ENCODE results near the gene VPS37C.

VPS37C gene

DNA sequence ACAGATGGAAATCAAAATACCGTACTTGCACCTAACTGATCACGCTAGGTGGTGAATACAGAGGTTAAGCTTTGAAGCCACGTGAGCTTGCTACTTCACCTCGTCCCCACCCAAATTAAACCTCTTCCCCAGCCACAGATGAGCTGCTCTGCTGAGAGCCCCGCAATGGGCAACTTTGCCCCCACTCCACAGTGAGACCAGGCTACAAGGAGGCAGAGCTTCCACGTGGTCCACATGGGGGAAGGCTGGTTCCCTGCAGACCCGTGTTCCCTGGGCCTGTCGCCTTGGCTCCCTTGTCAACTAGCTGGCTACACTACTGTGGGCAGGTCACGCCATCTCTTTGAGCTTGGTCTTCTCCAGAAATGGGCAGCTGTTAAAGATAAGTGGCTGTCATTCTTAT, 48.0 kb downstream of the VPS37C start:
- Mint-ChIP-seq H3K36me3 (ENCODE audit: low read depth) (peaks cover 88% of the 10 kb centered on the region), H3K9me3 (peaks cover 4% of the 10 kb centered on the region), H3K27ac (peak overlapping the region; percentile 99), H3K4me3 (peak overlapping the region; percentile 8), H3K4me1 (ENCODE audit: low read depth) (peaks cover 95% of the 10 kb centered on the region), H3K27me3 (no peaks in the 10 kb centered on the region)

DNA sequence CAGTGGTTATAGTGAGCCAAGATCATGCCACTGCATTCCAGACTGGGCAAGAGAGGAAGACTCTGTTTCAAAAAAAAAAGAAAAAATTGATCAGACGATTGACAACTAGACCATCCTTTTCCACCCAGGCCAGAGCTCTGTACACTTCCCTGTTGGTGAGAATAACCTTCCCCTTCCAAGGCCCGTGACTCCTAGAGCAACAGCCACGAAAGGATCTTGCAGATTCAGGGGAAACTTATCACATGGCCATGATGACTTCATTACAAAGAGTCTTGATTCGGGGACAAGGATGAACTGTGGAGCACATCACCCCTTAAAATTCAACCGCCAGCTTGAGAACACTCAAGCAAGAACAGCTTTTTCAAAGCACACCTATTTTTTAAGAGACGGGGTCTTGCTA, 48.7 kb downstream of the VPS37C start:
- H3K27me3 Mint-ChIP-seq, result no peaks in the 10 kb centered on the region
- peaks cover 4% of the 10 kb centered on the region for H3K9me3 Mint-ChIP-seq
- H3K4me1 Mint-ChIP-seq (ENCODE audit: low read depth), result peaks cover 98% of the 10 kb centered on the region
- H3K4me3 Mint-ChIP-seq, result peak overlapping the region; percentile 78
- peak overlapping the region; percentile 99 for H3K27ac Mint-ChIP-seq
- peaks cover 93% of the 10 kb centered on the region for H3K36me3 Mint-ChIP-seq (ENCODE audit: low read depth)

DNA sequence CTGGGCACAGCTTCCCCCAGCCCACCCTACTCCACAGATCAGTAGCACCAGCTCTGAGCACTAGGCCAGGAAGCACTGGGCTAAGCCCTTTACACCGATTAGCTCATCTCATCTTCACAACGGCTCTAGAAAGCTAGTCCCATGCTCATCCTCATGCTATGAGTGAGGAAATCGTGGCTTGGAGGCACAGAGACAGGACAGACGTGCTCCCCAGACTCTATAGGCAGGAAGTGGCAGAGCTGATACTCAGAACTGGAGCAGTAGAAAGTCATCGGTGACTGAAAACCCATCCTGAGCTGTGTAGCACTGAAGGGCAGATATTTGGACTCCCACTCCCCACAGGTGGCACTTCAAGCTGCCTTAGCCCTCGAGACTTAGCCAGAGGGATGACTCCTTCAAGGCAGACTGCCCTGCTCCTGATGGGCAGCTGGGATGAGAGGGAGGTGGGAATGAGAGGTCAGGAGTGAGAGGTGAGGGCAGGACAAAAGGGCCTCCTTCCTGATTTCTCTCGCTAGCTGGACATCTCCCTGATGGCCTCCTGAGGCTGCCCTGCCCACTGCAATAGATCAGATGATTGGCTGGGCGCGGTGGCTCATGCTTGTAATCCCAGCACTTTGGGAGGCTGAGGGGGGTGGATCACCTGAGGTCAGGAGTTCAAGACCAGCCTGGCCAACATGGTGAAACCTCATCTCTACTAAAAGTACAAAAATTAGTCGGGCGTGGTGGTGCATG, 49.3 kb downstream of the VPS37C start:
- Mint-ChIP-seq H3K4me1 (ENCODE audit: low read depth) (peaks cover 100% of the 10 kb centered on the region), H3K27ac (peak overlapping the region; percentile 99), H3K27me3 (no peaks in the 10 kb centered on the region), H3K36me3 (ENCODE audit: low read depth) (peaks cover 94% of the 10 kb centered on the region), H3K4me3 (peak overlapping the region; percentile 78), H3K9me3 (peaks cover 4% of the 10 kb centered on the region)

DNA sequence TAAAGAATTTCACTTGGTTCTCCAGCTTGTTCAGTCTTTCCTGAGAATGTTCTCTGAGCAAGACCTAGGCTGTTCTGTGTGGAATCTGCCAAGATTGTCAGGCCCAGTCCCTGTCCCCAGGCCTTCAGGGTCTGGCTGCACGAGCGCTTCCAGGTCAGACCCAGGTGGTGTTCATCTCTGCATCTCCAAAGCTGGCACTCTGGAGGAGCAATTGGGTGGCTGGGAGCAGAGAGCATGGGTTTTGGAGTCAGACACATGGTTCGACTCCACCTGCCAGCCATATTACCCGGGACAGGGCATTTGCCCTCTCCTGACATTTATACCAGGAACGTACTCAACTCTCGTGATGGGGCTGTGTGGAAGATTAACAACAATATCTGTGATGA, 50.2 kb downstream of the VPS37C start:
- Mint-ChIP-seq H3K9me3 (no peaks in the 10 kb centered on the region), H3K4me1 (ENCODE audit: low read depth) (peaks cover 100% of the 10 kb centered on the region), H3K4me3 (peak overlapping the region; percentile 78), H3K27me3 (no peaks in the 10 kb centered on the region), H3K27ac (peak overlapping the region; percentile 99), H3K36me3 (ENCODE audit: low read depth) (peaks cover 90% of the 10 kb centered on the region)

DNA sequence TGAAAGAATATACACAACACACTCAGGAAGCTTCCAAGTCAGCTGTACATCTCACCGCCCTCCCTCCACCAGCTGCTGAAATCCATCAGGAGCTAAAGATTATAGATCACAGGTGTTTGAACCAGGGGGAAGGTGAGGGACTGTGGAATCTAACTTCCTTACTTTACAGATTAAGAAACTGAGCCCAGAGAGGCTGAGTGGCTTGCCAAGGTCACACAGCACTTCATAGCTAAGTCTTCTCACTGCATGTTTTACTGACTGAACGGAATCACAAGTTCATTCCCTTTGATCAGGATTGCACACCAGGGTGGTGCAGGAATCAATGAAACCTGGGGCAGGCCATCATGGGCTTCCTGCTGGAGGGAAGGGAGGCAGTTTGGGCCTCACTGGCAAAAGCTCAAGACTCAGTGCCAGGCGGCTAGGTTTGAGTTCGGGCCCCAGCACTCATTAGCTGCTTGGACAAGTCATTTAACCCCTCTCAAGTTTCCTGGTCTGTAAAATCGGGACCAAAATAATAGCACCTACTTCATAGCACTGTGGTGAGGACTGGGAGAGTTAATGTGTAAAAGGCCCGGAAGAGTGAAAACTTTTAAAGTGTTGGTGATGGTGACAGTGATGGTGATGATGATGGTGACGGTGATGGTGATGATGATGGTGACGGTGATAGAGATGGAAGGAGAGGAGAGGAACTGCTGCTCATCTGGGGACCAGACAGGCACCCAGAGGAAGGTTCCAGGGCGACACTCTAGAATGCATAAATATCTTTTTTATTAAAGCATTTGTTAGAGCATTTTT, 50.8 kb downstream of the VPS37C start:
- Mint-ChIP-seq H3K36me3 (ENCODE audit: low read depth) (peaks cover 85% of the 10 kb centered on the region), H3K27me3 (no peaks in the 10 kb centered on the region), H3K4me1 (ENCODE audit: low read depth) (peaks cover 98% of the 10 kb centered on the region), H3K4me3 (peak overlapping the region; percentile 39), H3K27ac (peak overlapping the region; percentile 99), H3K9me3 (no peaks in the 10 kb centered on the region)

DNA sequence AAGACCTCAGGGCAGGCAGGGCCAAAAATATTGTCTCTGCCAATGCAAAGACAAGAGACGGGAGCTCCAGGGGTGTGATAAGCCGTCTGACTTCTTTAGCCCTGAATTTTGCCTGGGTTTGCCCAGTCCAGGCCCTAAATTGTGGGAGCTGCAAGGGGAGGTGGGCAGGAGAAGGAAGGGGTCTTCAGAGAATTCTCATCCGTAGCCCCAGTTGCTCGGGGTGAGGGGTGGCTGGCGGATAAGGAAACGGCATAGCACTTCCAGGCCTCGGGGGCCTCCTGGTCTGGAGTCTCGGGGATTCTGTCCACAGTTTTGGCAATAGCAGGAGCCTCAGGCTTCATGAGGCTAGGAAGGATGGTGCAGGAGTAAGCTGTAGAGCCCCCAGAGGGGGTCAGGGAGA, 51.6 kb downstream of the VPS37C start:
- H3K27me3 Mint-ChIP-seq, result no peaks in the 10 kb centered on the region
- no peaks in the 10 kb centered on the region for H3K9me3 Mint-ChIP-seq
- peak overlapping the region; percentile 99 for H3K27ac Mint-ChIP-seq
- H3K4me3 Mint-ChIP-seq, result peak overlapping the region; percentile 39
- H3K36me3 Mint-ChIP-seq (ENCODE audit: low read depth), result peaks cover 77% of the 10 kb centered on the region
- H3K4me1 Mint-ChIP-seq (ENCODE audit: low read depth), result peaks cover 95% of the 10 kb centered on the region

DNA sequence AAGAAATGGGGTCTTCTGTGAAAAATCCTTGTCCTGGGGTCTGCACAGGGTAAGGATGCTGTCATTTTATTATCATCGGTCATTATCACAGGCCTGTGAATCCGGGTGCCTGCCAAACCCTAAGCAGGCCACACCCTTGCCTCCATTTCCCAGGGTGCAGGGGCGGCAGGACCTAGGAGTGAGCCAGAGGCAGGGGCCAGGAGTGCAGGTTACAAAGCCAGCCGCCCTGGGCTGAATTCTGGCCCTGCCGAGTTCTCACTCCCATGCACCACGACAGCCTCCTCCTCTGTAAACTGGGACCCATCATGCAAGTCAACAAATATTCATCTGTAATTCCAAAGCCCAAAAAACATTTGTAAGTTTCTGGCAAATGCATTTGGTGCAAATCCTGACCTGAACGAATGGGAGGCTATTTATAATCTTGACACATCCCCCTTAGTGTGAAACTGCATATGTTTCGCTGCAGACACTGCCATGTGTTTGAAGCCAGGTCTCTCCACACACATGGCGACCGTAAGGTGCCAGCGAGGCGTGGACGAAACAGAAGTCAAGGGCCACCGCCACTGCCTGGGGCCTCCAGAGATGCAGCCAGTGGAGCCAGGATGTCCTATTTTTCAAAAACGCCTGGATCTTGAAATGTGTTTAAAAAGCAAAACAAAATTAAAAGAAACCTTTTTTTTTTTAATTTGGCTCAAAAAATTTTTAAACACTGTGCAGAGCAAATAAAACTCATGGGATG, 52.2 kb downstream of the VPS37C start:
- Mint-ChIP-seq H3K4me1 (ENCODE audit: low read depth) (peaks cover 92% of the 10 kb centered on the region), H3K27ac (peak overlapping the region; percentile 99), H3K4me3 (no peak overlapping the region)

DNA sequence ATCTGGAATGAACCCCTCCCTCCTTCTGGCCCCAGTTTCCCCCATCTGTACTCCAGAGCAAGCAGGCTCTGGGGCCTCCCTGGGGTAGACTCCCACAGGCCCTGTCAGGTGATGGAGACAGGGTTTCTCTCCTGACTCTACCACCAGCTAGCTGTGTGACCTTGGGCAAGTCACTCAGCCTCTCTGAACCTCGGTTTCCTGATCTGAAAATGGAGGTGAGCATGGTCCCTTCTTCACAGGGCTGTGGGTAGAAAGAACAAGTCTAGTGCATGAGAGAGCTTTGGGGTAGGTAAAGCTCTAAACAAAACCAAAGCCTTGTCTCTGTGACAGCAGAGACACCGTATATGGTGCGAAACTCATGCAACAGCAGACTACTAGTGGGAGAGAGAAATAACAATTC, 53.3 kb downstream of the VPS37C start:
- peaks cover 86% of the 10 kb centered on the region for H3K4me1 Mint-ChIP-seq (ENCODE audit: low read depth)
- peaks cover 72% of the 10 kb centered on the region for H3K36me3 Mint-ChIP-seq (ENCODE audit: low read depth)
- H3K4me3 Mint-ChIP-seq, result peak overlapping the region; percentile 46

More for the DNA sequence above, 52.2 kb downstream of the VPS37C start:
- H3K27me3 Mint-ChIP-seq, result no peaks in the 10 kb centered on the region
- no peaks in the 10 kb centered on the region for H3K9me3 Mint-ChIP-seq
- H3K36me3 Mint-ChIP-seq (ENCODE audit: low read depth), result peaks cover 71% of the 10 kb centered on the region

DNA sequence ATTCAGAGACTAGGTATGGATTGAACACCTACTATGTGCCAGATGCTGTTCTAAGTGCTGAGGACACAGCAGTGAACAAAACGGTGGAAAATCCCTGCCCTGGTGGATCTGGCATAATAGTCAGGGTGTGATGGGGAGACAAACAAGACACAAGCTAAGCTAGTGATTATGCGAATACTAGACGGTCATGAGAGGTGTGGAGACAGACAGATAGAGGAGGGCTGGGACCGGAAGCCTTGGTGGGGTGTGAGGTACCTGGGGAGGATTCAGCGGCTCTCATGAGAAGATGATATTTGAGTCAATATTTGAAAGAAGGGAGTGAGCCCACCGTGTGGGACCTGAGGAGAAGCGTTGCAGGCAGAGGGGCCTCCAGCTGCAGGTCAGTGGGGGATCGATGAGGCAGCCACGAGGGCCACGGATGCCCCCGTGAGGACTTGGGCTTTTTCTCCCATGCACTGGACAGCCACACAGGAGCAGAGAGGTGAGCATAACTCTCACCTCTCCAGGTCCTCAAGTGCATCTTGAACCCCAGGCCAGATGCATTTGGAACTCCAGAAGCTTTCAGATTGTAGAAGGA, 54.2 kb downstream of the VPS37C start:
- Mint-ChIP-seq H3K36me3 (ENCODE audit: low read depth) (peaks cover 62% of the 10 kb centered on the region), H3K9me3 (no peaks in the 10 kb centered on the region), H3K4me1 (ENCODE audit: low read depth) (peaks cover 77% of the 10 kb centered on the region), H3K27me3 (no peaks in the 10 kb centered on the region), H3K4me3 (peak overlapping the region; percentile 71), H3K27ac (peak overlapping the region; percentile 71)

More for the DNA sequence above, 53.3 kb downstream of the VPS37C start:
- no peaks in the 10 kb centered on the region for H3K27me3 Mint-ChIP-seq
- no peaks in the 10 kb centered on the region for H3K9me3 Mint-ChIP-seq
- H3K27ac Mint-ChIP-seq, result peak overlapping the region; percentile 42

DNA sequence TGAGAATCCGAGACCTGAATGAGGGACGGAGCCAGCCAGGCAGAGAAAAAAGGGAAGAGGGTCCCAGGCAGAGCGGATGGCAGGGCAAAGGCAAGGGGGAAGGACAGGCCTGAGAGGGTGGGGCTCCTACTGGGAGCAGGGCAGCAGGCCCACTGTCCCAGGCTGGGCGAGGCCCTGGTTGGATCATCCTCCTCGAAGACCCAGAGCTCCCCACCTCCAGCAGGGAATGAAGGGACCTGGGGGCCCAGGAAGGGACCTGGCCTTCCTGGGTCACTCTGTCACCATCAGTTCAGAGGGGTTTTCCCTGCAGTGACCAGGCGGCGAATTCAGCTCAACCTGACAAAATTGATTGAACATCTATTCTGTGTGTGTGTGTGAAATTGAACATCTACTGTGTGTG, 54.9 kb downstream of the VPS37C start:
- Mint-ChIP-seq H3K27me3 (no peaks in the 10 kb centered on the region), H3K27ac (peak overlapping the region; percentile 71), H3K4me3 (peak overlapping the region; percentile 71), H3K4me1 (ENCODE audit: low read depth) (peaks cover 70% of the 10 kb centered on the region), H3K36me3 (ENCODE audit: low read depth) (peaks cover 56% of the 10 kb centered on the region), H3K9me3 (no peaks in the 10 kb centered on the region)

DNA sequence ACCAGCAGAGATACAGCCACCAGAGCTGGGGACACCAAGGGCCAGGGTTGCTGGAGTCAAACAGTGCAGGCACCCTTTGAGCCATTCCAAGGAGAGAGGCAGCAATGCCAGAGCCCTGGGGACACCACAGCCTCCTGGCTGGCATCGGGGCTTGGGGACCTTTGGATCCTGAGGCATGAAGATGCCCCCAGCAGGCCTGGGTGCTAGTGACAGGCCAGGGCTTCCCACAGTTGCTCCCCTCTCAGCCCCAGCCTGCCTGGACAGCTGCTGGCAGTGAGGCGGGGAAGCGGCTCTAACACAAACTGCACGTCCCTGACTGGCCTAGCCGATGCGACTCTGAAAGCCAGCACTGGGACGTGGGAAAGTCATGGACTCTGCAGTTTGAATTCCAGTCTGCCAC, 56.3 kb downstream of the VPS37C start:
- H3K4me3 Mint-ChIP-seq, result no peak overlapping the region
- H3K27me3 Mint-ChIP-seq, result no peaks in the 10 kb centered on the region
- H3K4me1 Mint-ChIP-seq (ENCODE audit: low read depth), result peaks cover 57% of the 10 kb centered on the region
- H3K36me3 Mint-ChIP-seq (ENCODE audit: low read depth), result peaks cover 44% of the 10 kb centered on the region
- H3K27ac Mint-ChIP-seq, result peak overlapping the region; percentile 72
- no peaks in the 10 kb centered on the region for H3K9me3 Mint-ChIP-seq

DNA sequence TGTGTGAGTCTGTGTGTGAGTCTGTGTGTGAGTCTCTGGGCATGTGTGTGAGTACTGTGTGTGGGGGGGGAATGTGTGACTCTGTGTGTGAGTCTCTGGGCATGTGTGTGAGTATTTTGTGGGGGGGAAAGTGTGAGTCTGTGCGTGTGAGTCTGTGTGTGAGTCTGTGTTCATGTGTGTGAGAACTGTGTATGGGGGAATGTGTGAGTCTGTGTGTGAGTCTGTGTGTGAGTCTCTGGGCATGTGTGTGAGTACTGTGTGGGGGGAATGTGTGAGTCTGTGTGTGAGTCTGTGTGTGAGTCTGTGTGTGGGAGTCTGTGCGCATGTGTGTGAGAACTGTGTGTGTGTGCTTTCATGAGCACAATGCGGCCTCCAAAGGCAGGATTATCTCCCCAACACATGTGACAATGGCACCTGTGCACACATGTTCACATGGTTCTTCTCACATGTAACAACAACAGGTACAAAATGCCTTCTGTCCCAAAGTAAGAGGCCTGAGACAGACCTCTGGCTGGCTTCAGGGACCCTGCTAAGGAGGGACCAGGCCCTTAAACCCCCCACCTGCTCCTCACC, 57.3 kb downstream of the VPS37C start:
- H3K36me3 Mint-ChIP-seq (ENCODE audit: low read depth), result peaks cover 34% of the 10 kb centered on the region
- no peak overlapping the region for H3K4me3 Mint-ChIP-seq
- no peaks in the 10 kb centered on the region for H3K9me3 Mint-ChIP-seq
- peaks cover 46% of the 10 kb centered on the region for H3K4me1 Mint-ChIP-seq (ENCODE audit: low read depth)
- no peak overlapping the region for H3K27ac Mint-ChIP-seq
- H3K27me3 Mint-ChIP-seq, result no peaks in the 10 kb centered on the region

DNA sequence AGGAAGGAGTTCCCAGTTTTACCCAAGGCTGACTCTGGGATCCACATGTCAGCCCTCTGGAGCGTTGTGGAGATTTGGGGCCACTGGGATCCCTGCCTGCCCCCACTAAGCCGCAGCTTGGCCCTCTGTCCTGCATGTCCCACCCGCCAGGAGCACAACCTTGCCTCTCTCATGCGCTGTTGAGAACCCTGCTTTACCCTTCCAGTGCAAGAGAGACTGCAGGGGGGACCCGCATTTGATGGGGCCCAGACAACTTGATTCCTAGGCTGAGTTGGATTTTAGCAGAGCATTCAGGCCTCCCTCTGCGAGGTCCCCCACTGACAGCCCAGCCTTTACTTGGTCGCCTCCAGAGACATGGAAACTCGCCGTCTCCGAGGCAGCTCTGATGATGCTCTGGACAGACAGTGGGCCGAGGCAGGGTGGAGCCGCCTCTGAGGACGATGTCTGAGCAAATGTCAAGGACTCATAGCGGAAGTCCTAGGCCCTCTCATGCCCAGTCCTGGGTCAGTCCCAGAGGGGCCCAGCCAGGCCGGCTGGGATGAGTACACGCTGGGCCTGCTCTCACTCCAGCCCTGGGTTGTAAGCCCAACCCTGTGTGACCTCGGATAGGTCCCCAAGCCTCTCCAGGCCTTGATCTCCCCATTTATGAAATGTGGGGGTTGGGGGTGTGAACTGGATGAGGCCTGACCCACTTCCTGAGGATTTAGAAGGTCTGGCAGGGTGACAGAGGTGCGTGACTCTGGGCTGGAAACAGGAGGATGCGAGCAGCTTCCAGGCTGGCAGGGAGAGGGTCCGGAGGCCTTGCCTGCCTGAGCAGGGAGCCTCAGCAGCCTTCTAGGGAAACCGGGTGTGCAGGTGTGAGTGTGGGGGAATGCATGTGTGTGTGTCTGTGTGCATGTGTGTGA, 58.3 kb downstream of the VPS37C start:
- Mint-ChIP-seq H3K4me3 (no peak overlapping the region), H3K9me3 (no peaks in the 10 kb centered on the region), H3K36me3 (ENCODE audit: low read depth) (peaks cover 26% of the 10 kb centered on the region), H3K27ac (no peak overlapping the region), H3K27me3 (no peaks in the 10 kb centered on the region), H3K4me1 (ENCODE audit: low read depth) (peaks cover 36% of the 10 kb centered on the region)
